ENCODE results near the gene HAGH.

HAGH gene

DNA sequence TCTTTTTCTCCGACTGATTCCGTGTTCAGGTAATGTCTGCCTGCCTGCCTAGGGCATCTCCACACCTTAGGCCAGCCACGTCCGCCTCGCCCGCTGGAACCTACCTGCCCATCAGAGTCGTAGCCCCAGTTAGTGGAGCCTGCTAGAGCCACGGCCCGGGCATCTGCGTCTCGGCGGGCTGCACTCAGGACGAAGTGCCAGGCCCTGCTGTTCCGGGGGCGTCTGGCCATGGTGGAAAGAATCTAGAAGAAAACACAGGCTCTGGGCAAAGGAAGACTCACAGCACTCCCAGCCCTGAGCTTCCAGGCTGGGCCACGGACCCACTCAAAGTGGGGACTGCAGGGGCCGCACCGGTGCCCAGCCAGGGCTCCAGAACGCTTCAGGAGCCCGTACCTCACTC, 45.4 kb downstream of the HAGH start:
- H3K9ac ChIP-seq (ENCODE audit: low read length in 5 of 5): peak overlapping the region in 4 of 5 donors; percentile 65 to 78 (median 77)
- H3K27ac ChIP-seq (ENCODE audit: low read depth, low read length): no peak overlapping the region
- peaks cover 0 to 40% (median 34%) of the 10 kb centered on the region in 5 donors for H3K4me1 ChIP-seq (ENCODE audit: control insufficient read depth in 5 of 5, insufficient read depth in 5 of 5, low read length in 5 of 5)
- peaks cover 0 to 51% (median 37%) of the 10 kb centered on the region in 5 donors for H3K36me3 ChIP-seq (ENCODE audit: control insufficient read depth in 5 of 5, insufficient read depth in 5 of 5, low read length in 5 of 5)
- peak overlapping the region in 4 of 5 donors; percentile 65 to 83 (median 80) for H3K4me3 ChIP-seq (ENCODE audit: low read depth in 1 of 5, low read length in 5 of 5)
- H3K9me3 ChIP-seq (ENCODE audit: control insufficient read depth in 5 of 5, low read length in 5 of 5): no peaks in the 10 kb centered on the region
- H3K27me3 ChIP-seq (ENCODE audit: control insufficient read depth in 5 of 5, insufficient read depth in 4 of 5, low read length in 5 of 5): no peaks in the 10 kb centered on the region

DNA sequence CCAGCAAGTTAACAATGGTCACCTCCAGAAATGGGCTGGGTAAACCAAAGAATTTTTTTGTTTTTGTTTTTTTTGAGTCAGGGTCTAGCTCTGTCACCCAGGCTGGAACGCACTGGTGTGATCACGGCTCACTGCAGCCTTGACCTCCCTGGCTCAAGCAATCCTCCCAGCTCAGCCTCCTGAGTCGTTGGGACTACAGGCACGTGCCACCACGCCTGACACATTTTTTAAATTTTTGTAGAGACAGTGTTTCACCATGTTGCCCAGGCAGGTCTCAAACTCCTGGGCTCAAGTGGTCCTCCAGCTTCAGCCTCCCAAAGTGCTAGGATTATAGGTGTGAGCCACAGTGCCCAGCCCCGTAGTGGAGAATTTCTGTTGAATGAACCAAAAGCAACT, 46.0 kb downstream of the HAGH start:
- H3K36me3 ChIP-seq (ENCODE audit: control insufficient read depth in 5 of 5, insufficient read depth in 5 of 5, low read length in 5 of 5): peaks cover 0 to 53% (median 38%) of the 10 kb centered on the region in 5 donors
- no peak overlapping the region for H3K4me3 ChIP-seq (ENCODE audit: low read depth in 1 of 5, low read length in 5 of 5)
- no peak overlapping the region for H3K27ac ChIP-seq (ENCODE audit: low read depth, low read length)
- no peaks in the 10 kb centered on the region for H3K9me3 ChIP-seq (ENCODE audit: control insufficient read depth in 5 of 5, low read length in 5 of 5)
- H3K27me3 ChIP-seq (ENCODE audit: control insufficient read depth in 5 of 5, insufficient read depth in 4 of 5, low read length in 5 of 5): no peaks in the 10 kb centered on the region
- H3K9ac ChIP-seq (ENCODE audit: low read length in 5 of 5): peak overlapping the region in 1 of 5 donors; percentile 35
- H3K4me1 ChIP-seq (ENCODE audit: control insufficient read depth in 5 of 5, insufficient read depth in 5 of 5, low read length in 5 of 5): peaks cover 0 to 40% (median 34%) of the 10 kb centered on the region in 5 donors

DNA sequence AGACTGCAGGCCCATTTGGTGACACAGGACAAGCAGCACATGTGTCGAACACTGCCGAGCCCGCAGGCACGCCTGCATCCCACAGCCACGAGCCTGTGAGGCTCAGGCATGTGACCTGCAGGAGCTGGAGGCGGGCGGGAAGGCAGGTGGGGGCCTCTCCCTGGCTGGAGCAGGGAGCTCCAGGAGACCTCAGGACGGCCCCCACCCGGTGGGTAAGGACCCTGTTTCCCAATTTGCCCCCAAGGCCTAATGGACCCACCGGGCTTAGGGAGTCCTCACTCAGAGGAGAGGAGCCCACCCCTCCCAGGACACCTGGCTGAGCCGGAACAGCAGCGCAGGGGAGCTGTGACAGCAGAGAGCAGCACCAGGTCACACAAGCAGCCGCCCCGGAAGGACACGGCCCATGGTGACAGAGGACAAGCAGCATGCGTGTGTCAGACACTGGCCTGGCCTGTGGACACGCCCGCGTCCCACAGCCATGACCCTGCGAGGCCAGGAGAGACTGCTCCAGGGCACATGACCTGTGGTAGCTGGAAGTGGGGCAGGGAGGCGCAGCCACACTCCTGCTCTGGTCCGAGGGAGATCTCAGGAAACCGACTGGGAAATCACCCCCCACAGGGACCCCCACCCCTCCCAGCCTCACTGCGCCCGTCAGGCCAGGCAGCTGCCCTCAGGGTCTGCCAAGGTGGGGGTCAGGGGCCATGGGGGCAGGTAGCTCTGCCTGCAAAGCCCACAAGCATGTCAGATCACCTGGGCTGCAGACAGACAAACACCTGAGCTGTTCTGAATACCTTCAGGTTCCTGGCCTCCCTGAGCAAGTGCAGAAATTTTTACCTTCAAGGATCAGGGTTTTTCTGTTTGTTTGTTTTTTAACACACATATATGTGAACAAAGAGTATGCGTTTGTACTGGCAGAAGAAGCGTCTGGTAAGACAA, 46.6 kb downstream of the HAGH start:
- Histone ChIP-seq H3K27ac (ENCODE audit: low read depth, low read length) (no peak overlapping the region), H3K36me3 (ENCODE audit: control insufficient read depth in 5 of 5, insufficient read depth in 5 of 5, low read length in 5 of 5) (peaks cover 0 to 57% (median 43%) of the 10 kb centered on the region in 5 donors), H3K9ac (ENCODE audit: low read length in 5 of 5) (peak overlapping the region in 1 of 5 donors; percentile 35), H3K4me3 (ENCODE audit: low read depth in 1 of 5, low read length in 5 of 5) (no peak overlapping the region), H3K27me3 (ENCODE audit: control insufficient read depth in 5 of 5, insufficient read depth in 4 of 5, low read length in 5 of 5) (no peaks in the 10 kb centered on the region), H3K9me3 (ENCODE audit: control insufficient read depth in 5 of 5, low read length in 5 of 5) (no peaks in the 10 kb centered on the region), H3K4me1 (ENCODE audit: control insufficient read depth in 5 of 5, insufficient read depth in 5 of 5, low read length in 5 of 5) (peaks cover 0 to 38% (median 33%) of the 10 kb centered on the region in 5 donors)

DNA sequence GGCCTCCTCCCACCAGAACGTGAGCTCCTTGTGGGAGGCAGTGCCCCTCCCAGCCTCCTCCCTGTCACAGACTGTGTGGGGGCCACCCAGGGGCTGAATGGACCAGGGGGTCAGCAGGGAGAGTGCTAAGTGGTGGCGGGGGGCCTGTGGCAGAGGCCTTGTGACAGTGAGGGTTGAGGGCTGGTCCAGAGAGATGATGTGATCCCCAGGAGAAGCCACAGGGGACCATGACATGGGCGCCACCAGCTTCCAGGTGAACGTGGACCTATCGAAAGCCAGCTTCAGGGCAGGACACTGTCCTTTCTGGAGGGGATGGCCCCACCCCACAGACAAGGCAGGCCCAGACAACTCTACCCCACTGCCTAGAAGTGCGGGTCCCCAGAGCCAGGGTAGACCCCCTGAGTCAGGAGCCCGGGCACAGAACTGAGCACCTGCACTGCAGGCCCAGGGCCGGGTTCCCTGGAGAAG, 47.4 kb downstream of the HAGH start:
- Histone ChIP-seq H3K9me3 (ENCODE audit: control insufficient read depth in 5 of 5, low read length in 5 of 5) (no peaks in the 10 kb centered on the region), H3K9ac (ENCODE audit: low read length in 5 of 5) (peak overlapping the region in 1 of 5 donors; percentile 35), H3K36me3 (ENCODE audit: control insufficient read depth in 5 of 5, insufficient read depth in 5 of 5, low read length in 5 of 5) (peaks cover 0 to 57% (median 43%) of the 10 kb centered on the region in 5 donors), H3K4me1 (ENCODE audit: control insufficient read depth in 5 of 5, insufficient read depth in 5 of 5, low read length in 5 of 5) (peaks cover 0 to 43% (median 37%) of the 10 kb centered on the region in 5 donors), H3K27me3 (ENCODE audit: control insufficient read depth in 5 of 5, insufficient read depth in 4 of 5, low read length in 5 of 5) (no peaks in the 10 kb centered on the region), H3K27ac (ENCODE audit: low read depth, low read length) (no peak overlapping the region), H3K4me3 (ENCODE audit: low read depth in 1 of 5, low read length in 5 of 5) (no peak overlapping the region)

DNA sequence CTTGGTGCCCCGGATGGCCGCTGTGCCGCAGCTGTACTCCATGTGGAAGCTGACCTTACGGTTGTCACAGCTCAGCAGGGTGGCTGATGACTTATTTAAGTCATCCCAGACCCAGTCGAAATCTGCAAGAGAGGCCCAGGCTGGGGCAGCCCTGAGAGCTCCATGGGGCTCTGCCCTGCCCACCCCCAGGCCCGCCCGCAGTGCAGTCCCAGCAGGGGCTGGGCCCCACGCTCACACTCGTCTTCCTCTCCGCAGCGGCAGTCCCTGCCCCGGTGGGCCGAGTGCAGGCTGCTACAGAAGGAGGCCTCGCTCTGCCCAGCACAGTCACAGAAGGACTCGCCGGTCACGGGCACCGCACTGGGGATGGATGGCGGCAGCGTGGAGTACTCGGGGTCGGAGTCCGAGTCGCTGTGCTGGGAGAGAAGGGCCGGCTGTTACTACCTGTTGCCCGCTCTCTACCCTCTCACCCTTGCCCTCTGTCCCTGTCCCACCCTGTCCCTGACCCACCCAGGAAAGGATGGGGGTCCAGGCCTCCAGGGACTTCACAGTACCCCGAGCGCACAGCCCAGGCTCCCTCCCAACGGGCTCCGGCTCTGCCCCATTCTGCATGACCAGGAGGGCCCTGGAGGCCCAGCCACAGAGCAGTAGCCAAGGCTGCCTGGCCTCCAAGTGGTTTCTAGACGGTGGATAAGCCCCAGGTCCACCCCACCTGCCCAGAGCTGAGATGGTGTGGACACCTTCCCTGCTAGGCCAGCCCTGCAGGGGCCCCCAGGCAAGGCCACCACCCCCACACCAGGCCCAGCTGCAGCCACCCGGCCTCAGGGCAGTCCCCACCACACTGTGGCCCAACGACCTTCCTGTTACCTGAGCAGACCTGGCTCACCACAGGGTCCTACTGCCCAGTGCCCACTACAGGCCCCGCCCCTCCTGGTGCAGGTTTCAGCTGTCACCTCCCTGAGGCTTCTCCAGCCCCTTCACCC, 48.1 kb downstream of the HAGH start:
- H3K27ac ChIP-seq (ENCODE audit: low read depth, low read length): no peak overlapping the region
- no peak overlapping the region for H3K4me3 ChIP-seq (ENCODE audit: low read depth in 1 of 5, low read length in 5 of 5)
- H3K36me3 ChIP-seq (ENCODE audit: control insufficient read depth in 5 of 5, insufficient read depth in 5 of 5, low read length in 5 of 5): peaks cover 0 to 57% (median 43%) of the 10 kb centered on the region in 5 donors
- peaks cover 4 to 43% (median 39%) of the 10 kb centered on the region in 5 donors for H3K4me1 ChIP-seq (ENCODE audit: control insufficient read depth in 5 of 5, insufficient read depth in 5 of 5, low read length in 5 of 5)
- no peaks in the 10 kb centered on the region for H3K27me3 ChIP-seq (ENCODE audit: control insufficient read depth in 5 of 5, insufficient read depth in 4 of 5, low read length in 5 of 5)
- peak overlapping the region in 1 of 5 donors; percentile 35 for H3K9ac ChIP-seq (ENCODE audit: low read length in 5 of 5)
- H3K9me3 ChIP-seq (ENCODE audit: control insufficient read depth in 5 of 5, low read length in 5 of 5): no peaks in the 10 kb centered on the region

DNA sequence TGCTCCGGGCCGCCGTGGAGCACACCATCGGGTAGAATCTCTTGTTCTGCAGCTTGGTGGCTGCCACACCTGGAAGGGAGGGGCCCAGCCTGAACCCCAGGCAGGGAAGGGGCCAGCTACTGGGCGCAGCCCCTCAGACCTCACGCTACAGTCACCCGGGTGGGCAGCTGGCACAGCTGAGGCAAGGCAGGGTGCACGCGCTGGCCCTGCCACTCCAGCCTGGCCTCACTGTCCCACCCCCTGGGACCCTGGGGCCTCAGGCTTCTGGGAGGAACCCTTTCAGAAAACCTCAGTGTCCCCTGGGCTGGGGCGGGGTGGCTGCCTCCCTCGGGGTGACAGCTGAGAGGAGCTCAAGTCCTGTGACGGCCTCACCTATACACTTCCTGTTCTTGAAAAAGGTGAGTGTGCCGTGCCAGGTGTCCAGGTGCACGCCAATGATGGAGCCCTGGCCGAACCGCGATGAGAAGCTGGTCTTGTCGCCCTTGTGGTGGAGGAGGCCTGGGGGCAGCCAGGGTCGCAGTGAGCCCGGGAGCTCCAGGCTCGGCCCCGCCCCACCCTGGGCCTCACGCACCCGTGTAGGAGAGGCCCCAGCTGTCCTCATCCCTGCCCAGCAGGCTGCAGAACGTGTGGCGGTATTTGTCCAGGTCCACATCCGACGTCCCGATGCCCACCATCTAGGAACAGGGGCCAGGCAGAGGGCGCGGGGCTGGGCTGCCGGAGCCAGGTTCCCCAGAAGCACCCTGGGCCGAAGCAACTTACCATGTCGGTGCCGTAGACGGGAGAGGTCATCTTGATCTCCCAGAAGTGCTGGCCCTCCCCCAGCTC, 49.0 kb downstream of the HAGH start:
- no peaks in the 10 kb centered on the region for H3K27me3 ChIP-seq (ENCODE audit: control insufficient read depth in 5 of 5, insufficient read depth in 4 of 5, low read length in 5 of 5)
- no peaks in the 10 kb centered on the region for H3K9me3 ChIP-seq (ENCODE audit: control insufficient read depth in 5 of 5, low read length in 5 of 5)
- H3K27ac ChIP-seq (ENCODE audit: low read depth, low read length): no peak overlapping the region
- no peak overlapping the region for H3K4me3 ChIP-seq (ENCODE audit: low read depth in 1 of 5, low read length in 5 of 5)
- H3K9ac ChIP-seq (ENCODE audit: low read length in 5 of 5): no peak overlapping the region
- H3K36me3 ChIP-seq (ENCODE audit: control insufficient read depth in 5 of 5, insufficient read depth in 5 of 5, low read length in 5 of 5): peaks cover 0 to 57% (median 43%) of the 10 kb centered on the region in 5 donors
- H3K4me1 ChIP-seq (ENCODE audit: control insufficient read depth in 5 of 5, insufficient read depth in 5 of 5, low read length in 5 of 5): peaks cover 4 to 39% (median 37%) of the 10 kb centered on the region in 5 donors

DNA sequence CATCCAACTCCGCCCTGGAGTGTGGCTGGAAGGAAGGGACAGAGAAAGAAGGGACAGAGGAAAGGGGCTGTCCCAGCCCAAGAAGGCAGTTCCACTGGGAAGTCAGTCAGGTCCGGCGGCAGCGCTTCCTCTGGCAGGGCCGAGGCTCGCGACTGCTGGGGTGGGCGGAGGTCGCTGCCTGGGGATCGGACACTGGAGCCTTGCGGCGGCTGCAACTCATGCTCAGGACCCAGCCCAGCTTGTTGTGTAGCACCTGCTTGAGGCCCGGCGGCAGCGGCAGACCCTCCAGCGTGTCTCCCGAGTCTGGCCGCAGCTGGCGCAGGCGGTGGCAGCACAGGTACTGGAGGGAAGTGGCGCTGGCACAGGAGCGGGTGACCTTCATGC, 49.6 kb downstream of the HAGH start:
- Histone ChIP-seq H3K36me3 (ENCODE audit: control insufficient read depth in 5 of 5, insufficient read depth in 5 of 5, low read length in 5 of 5) (peaks cover 0 to 57% (median 43%) of the 10 kb centered on the region in 5 donors), H3K27me3 (ENCODE audit: control insufficient read depth in 5 of 5, insufficient read depth in 4 of 5, low read length in 5 of 5) (no peaks in the 10 kb centered on the region), H3K9me3 (ENCODE audit: control insufficient read depth in 5 of 5, low read length in 5 of 5) (no peaks in the 10 kb centered on the region), H3K27ac (ENCODE audit: low read depth, low read length) (no peak overlapping the region), H3K4me1 (ENCODE audit: control insufficient read depth in 5 of 5, insufficient read depth in 5 of 5, low read length in 5 of 5) (peaks cover 5 to 45% (median 43%) of the 10 kb centered on the region in 5 donors), H3K9ac (ENCODE audit: low read length in 5 of 5) (no peak overlapping the region), H3K4me3 (ENCODE audit: low read depth in 1 of 5, low read length in 5 of 5) (no peak overlapping the region)

DNA sequence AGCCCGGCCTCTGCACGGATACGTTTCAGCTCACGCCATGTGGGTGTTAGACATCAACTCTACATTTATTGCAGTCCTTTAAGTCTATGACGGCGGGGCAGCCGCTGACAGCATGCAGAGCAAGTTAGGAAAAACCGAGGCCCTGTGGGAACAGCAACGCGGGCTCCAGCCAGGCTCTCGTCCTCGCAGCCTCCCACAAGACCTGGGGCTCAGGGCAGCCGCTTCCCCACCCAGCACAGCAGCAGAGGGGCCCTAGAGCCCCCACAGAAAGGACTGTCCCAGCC, 50.0 kb downstream of the HAGH start:
- H3K9me3 ChIP-seq (ENCODE audit: control insufficient read depth in 5 of 5, low read length in 5 of 5): no peaks in the 10 kb centered on the region
- no peak overlapping the region for H3K9ac ChIP-seq (ENCODE audit: low read length in 5 of 5)
- H3K27ac ChIP-seq (ENCODE audit: low read depth, low read length): no peak overlapping the region
- H3K36me3 ChIP-seq (ENCODE audit: control insufficient read depth in 5 of 5, insufficient read depth in 5 of 5, low read length in 5 of 5): peaks cover 0 to 57% (median 43%) of the 10 kb centered on the region in 5 donors
- H3K4me1 ChIP-seq (ENCODE audit: control insufficient read depth in 5 of 5, insufficient read depth in 5 of 5, low read length in 5 of 5): peaks cover 7 to 45% (median 43%) of the 10 kb centered on the region in 5 donors
- no peaks in the 10 kb centered on the region for H3K27me3 ChIP-seq (ENCODE audit: control insufficient read depth in 5 of 5, insufficient read depth in 4 of 5, low read length in 5 of 5)
- H3K4me3 ChIP-seq (ENCODE audit: low read depth in 1 of 5, low read length in 5 of 5): no peak overlapping the region

Measured in subcutaneous abdominal adipose tissue (tissue), 5 donors.